HG03108 (cell line): Measurements from ENCODE around the gene CHFR.
"Not testable (repeated sequence)": the region's sequence is repeated elsewhere in the genome, so short reads cannot be mapped to it uniquely, and the experiment has no call there.

ENCODE experiments used
- ATAC-seq: cut with Tn5 transposase; IDR thresholded peaks from one replicate; pipeline ENCODE4 v1.9.1; 2021; ENCODE audit warnings: moderate library complexity; ENCODE audit not compliant: unreplicated experiment

The CHFR gene

GRCh38 chr12:132887513-132888351 is at the start of gene CHFR:
Gene CHFR, minus strand, starts transcription at chr12:132887605. Its CDS starts 277 bp downstream, at chr12:132887328.
- peak; percentile 99 for ATAC-seq

DNA sequence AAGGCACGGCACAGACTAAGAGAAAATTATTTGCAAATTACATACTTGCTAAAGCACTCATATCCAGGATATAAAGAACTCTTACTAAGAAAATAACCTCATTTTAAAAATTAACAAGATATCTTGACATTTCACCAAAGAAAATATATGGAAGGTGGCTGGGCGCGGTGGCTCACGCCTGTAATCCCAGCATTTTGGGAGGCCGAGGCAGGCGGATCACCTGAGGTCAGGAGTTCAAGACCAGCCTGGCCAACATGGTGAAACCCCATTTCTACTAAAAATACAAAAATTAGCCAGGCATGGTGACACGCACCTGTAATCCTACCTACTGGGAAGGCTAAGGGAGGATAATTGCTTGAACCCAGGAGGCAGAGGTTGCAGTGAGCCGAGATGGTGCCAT is 49.5 kb upstream of the CHFR start:
- not testable (repeated sequence) for ATAC-seq

- ATAC-seq: no peak
Observed at GRCh38 chr12:132936163-132936562, 48.8 kb upstream of the CHFR start.

DNA sequence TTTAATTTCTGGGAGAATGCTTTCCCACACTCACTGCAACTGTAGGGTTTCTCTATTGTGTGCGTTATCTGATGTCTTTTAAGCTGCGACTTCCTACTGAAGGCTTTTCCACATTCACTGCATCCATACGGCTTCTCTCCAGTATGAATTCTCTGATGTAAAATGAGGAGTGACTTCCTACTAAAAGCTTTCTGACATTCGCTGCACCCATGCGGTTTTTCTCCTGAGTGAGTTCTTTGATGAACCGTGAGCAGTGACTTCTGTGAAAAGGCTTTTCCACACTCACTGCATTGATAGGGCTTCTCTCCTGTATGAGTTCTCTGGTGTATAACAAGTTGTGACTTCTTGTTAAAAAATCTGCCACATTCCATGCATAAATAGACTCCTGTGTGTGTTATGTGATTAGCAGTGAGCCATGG is 39.0 kb upstream of the CHFR start:
- no peak for ATAC-seq

GRCh38 chr12:132925597-132926414 is 38.4 kb upstream of the CHFR start:
- ATAC-seq: no peak

- ATAC-seq: no peak
Observed at GRCh38 chr12:132924356-132924755, 37.0 kb upstream of the CHFR start.

DNA sequence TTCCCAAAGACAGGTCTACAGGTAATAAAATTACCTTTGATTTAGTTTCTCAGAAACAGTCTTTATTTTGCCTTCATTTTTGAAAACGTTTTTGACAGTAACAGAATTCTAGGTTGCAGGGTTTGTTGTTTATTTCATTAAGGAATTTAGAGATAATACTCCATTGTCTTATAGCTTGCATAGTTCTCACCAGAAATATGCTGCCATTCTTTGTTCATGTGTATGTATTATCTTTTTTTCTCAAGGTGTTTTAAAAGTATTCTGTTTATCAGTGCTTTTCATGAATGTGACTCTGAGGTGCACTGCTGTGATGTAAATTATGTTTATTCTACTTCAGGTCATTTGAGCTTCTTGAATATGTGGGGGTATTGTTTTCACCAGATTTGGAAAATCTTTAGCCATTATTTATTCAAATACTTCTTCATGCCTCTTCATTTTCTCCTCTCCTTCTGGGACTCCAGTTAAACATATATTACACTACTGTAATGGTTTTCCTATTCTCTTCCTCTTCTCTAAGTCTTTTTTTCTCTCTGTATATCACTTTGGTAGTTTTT is 36.0 kb upstream of the CHFR start:
- no peak for ATAC-seq

DNA sequence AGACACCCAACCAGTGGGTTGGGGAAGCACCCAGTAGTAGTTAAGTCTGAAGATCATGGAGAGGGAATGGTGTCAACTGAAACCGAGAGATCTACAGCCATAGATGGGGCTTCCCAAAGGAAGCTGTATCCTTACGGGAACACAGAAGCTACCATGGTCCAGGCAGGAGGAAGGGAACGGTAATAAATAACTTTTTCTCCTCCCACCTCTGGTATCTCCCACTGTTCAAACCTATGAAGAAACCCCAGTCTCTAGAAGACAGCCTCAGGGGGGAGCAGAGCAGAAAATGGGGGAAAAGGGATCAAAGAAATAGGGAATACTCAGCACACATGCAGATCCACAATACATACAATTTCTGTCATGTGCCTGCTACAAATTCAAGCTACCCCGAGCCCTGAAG is 35.3 kb upstream of the CHFR start:
- no peak for ATAC-seq

- ATAC-seq: no peak
Observed at GRCh38 chr12:132921685-132922084, 34.3 kb upstream of the CHFR start.

- no peak for ATAC-seq
Observed at GRCh38 chr12:132918680-132919079, 31.3 kb upstream of the CHFR start.

- no peak for ATAC-seq
Observed at GRCh38 chr12:132909030-132909368, 21.6 kb upstream of the CHFR start.

DNA sequence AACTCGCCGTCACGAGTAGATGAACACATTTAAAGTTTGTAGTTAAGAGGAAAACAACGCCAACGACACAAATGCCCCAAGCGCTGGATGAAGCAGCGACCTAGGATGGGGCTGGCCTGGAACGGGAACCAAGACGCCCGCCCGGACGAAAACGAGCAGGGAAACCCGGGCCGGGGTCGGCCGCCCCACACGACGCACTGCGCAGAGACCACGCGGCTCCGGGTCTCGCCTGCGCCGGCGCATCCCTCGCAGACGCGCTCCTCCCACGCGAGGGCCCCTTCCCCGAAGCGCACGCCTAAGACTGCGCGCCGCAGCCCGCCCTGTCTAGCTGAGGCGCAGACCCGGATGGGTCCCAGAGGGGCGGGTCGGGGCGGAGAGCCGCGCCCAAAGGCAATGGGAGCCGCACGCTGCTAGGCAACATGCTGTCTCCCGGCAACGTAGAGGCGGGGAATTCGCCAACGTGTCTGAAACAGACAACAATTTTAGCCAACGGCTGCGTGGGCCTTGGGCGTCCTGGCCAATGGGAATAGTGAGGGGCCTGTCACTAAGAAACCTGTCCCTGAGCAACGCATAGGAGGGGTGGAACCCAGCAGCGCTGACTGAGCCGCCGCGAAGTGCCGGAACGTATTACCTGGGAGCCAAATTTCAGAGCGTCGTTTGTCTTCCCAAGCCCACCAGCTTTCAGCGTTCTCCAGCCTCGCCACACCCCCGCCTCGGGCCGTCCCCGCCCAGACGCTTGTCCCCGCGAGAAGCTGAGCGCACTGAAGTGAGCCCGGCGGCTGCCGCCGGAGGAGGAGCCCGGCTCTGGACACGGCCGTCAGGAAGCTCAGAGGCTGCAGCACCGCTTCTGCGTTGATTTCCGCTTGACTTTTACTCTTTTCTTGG is 21.0 kb upstream of the CHFR start:
- peak; percentile 94 for ATAC-seq

DNA sequence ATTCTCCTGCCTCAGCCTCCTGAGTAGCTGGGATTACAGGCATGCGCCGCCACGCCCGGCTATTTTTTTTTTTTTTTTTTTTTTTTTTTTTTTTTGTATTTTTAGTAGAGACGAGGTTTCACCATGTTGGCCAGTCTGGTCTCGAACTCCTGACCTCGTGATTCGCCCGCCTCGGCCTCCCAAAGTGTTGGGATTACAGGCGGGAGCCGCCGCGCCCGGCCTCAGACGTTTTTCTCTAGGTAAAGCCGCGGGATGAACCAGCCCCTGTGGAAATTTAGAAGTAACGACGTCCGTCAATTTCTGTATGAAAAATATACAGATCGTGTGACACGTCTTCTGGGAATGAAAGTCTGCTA is 20.4 kb upstream of the CHFR start:
- not testable (repeated sequence) for ATAC-seq

DNA sequence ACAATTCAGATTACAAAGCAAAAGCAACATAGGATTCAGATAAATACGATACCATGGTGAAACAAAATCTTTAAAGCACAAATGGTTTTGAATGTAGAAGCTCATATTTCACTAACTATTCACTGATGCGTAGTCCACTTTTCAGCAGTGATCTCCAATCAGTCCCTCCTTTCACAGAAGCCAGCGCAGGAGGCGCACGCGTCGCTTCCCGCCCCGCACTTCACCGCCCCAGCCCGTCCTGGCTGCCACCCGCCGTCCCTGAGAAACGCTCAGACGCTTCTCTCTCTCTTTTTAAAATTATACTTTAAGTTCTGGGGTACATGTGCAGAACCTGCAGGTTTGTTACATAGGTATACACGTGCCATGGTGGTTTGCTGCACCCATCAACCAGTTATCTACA is 19.8 kb upstream of the CHFR start:
- no peak for ATAC-seq

GRCh38 chr12:132904718-132905328 is 17.4 kb upstream of the CHFR start:
- ATAC-seq: no peak

DNA sequence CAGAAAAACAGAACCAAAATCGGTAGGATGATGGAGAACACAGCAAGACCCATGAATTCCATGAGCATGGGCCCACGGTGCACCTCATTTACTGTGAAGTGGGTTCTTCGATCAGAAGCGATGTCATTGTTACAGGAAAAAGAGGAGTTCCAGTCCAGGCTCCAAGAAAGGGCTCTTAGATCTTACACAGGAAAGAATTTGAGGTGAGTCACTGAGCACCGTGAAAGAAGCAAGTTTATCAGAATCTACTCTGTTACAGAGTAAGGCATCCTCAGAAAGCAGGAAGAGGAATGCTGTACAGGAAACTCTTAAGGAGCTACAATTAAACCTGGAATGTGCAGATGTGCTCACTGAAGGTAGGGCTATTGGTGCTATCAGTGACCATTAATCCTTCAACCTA is 11.6 kb upstream of the CHFR start:
- no peak for ATAC-seq

DNA sequence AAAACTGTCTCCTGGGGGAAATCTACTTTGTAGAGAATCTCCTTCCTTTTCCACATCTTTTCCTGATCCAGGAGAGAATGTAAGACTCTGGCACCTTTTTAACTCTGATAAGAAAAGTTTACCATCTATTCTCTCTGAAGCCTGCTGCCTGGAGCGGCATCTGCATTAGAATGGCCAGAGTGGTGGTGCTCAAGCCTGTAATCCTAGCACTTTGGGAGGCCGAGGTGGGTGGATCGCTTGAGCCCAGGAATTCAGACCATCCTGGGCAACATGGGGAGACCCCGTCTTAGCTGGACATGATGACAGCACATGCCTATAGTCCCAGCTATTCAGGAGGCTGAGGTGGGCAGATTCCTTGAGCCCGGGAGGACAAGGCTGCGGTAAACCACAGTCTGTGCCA is 1.4 kb upstream of the CHFR start:
- ATAC-seq: no peak

DNA sequence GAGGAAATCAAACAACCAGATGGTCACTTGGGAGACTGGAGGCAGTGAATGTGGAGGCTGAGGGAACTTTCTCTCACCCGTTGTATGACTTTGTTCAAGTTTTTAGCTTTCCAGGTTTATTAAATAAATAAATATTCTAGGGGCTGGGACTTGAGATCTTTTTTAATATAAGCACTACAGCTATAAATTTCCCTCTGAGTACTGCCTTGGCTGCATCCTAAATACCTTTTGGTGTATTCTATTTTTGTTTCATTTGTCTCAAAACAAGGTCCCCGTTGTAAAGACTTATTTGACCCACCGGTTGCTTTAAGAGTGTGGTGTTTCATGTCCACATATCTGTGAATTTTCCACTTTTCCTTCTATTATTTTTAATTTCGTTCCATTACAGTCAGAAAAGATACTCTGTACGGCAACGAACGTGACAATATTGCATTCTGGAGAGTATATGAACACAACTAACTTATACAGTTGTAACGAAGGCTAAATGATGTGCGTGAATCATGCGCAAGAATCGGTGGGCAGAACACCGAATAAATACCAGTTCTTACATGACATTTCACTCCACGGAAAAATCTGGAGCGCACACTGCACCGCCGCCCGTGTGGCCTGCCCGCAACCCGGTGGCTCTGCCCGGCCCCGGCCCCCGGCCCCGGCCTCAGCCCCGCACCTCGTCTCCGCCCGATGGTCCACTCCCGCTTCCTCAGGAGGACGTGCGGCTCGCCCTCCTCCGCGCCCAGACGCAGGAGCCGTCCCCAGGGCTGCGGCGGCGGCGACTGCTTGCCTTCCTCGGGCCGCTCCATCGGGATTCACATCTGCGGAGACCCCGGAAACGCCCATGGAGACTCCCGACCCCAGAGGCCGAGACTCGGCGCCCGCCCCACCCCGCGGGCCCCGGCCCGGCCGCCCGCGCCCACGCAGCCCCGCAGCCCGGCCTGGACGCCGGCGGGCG is 602 bp downstream of the CHFR start:
- ATAC-seq: peak; percentile 11

DNA sequence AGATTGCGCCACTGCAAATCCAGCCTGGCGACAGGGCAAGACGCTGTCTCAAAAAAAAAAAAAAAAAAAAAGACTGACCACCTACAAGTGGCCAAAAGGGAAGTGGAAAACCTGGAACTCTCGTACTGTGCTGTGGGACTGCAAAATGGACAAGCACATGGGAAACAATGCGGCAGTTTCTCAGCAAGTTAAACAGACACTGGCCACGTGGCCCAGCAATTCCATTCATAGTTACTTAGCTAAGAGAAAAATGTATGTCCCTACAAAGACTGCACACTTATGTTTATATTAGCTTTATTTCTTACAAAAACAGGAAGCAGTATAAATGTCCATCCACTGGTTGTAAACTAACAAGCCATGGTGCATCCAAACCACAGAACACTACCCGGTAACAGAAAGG is 5.6 kb downstream of the CHFR start:
- no peak for ATAC-seq
